Measurements from ENCODE around the gene OR13C9.
"Not testable (repeated sequence)": the region's sequence is repeated elsewhere in the genome, so short reads cannot be mapped to it uniquely, and the experiment has no call there.

OR13C9 gene, protein sequence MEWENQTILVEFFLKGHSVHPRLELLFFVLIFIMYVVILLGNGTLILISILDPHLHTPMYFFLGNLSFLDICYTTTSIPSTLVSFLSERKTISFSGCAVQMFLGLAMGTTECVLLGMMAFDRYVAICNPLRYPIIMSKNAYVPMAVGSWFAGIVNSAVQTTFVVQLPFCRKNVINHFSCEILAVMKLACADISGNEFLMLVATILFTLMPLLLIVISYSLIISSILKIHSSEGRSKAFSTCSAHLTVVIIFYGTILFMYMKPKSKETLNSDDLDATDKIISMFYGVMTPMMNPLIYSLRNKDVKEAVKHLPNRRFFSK

DNA sequence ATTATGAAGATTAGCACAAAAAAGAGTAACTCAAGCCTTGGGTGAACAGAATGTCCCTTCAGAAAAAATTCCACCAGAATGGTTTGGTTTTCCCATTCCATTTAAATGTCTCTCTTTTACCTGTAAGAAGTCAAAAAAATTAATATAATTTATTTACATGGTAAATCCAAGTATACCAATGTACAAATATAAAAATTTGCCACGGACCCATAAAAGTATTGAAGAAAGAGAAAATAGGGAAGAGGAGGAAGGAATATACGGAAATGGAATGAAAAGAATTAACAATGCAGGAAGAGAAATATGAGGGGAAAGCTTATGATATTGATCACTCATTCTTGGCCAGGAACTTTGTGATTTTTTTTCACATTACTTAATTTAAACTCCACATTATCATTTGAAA is at the start of gene OR13C9:
Gene OR13C9 (minus strand): TSS at position 101 of the 400 bp plus-strand sequence. CDS start 0 bp downstream, at position 101.
- DNase-seq: no peak

DNA sequence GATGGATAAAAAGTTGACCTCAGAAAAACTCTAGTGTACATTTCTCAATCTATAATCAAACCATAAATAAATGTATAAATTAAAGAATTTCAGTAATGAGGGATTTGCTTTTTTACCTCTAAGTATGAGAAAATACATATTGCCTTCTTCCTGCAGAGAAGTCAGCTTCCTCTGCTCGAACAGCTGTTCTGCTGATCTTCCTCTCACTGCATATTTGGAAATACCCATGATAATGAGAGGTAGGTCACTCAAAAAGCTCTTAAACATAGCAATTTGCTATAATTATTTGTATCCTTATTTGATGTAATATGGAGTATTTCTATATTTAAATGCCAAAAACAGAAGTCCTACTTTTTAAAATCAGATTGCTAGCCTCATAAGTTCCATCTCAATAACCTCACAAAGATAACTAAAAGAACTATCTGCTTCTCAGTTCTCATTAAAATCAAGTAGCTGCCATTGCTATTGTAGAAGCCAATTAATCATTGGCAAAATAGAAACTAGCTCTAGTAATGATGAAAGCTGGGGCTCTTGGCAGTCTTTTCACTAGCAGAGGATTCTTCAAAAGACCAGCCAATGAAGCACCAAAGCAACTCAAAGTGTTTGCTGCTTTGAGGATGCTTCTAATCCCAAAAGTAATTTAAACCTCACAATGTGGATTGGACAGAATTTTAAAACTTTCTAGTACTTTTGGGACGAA is 40.6 kb upstream of the OR13C9 start:
- no peak for DNase-seq

DNA sequence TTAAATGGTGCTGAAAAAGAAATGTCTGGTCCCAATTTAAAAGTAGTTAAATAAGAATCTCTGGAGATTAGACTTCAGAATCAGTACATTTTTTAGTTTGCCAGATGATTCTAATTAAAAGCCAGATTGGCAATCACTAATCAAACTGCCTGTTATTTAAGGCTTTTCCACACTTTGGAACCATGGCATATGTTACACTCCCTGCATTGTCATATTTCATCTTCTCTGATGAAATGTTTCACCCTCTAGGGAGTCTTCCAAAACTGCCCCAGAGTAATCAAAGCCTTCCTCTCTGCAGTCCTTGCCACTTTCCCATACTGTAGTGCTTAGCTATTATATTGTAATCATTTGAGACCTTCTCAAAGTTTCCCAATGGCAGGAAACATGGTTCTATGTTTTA is 17.5 kb upstream of the OR13C9 start:
- no peak for DNase-seq

DNA sequence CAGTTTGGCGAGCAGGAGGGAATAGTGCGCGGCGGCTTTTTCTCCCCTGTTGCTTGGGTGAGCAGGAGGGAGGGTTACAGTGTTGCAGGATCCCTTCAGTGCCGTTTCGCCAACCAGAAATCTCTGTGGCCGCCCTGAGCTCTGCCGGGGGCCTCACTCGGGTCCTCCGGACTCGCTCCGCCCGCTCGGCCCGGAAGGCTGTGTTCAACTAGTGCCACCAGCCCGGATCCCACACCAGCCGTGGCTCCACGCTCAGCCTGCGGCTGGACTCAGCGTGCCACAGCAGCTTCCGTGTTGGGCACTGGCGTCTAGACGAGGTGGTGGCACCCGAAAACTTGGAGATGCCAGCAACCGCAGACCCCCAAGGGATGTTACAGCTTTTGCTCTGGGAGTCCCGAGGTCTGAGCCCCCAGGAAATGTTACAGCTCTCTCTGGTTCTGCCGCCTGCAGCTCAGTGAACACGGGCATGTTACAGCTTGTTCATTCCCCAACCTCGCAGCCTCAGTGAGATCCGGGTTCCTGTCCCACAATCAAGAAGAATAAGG is 16.0 kb upstream of the OR13C9 start:
- DNase-seq: no peak

DNA sequence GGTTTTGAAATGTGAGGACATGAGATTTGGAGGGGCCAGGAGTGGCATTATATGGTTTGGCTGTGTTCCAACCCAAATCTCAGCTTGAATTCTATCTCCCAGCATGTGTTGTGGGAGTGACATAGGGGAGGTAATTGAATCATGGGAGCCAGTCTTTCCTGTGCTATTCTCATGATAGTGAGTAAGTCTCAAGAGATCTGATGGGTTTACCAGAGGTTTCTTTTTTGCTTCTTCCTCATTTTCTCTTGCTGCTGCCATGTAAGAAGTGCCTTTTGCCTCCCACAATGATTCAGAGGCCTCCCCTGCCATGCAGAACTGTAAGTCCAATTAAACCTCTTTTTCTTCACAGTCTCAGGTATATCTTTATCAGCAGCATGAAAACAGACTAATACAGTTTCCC is 8.0 kb upstream of the OR13C9 start:
- peak; percentile 4 for DNase-seq

DNA sequence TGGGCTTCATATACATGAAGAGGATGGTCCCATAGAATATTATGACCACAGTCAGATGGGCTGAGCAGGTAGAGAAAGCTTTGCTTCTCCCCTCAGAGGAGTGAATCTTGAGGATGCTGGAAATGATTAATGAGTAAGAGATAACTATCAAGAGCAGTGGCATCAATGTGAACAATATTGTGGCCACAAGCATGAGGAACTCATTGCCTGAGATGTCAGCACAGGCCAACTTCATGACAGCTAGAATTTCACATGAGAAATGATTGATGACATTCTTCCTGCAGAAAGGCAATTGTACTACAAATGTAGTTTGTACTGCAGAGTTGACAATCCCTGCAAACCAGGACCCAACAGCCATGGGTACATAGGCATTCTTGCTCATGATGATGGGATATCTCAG is 586 bp downstream of the OR13C9 start:
- no peak for DNase-seq

DNA sequence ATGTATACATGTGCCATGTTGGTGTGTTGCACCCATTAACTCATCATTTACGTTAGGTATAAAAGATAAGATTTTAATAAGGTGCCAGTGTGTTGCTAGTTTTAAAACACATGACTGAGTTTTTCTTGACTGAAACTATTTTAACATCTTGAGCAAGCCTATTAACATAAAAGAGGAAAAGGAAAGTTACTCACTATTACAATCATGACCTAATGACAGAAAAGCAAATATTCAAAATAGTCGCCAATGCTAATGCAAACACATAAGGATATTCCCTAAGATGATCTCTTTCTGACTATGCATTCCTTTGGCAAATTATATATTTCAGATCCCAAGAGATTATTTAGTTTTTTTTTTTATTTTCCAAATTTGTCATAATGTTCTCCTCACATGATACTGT is 6.8 kb downstream of the OR13C9 start:
- DNase-seq: no peak

DNA sequence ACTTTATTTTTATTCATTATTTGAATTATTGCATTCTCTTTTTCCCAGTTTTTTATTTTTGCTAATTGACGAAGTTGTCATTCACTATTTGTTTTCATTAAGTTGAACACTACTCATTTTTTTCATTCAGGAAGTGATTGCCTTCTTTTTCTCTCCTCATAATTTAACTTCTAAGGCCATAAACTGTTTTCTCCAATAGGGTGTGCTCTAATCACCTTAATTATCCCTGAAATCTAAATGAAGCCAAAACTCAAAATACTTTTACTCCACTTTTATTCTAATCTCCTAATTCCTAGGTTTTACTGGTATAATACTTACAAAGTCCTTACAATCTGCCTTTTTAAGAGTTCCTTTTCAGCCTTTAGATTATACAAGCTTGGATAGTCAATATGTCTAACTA is 9.7 kb downstream of the OR13C9 start:
- peak; percentile 53 for DNase-seq

DNA sequence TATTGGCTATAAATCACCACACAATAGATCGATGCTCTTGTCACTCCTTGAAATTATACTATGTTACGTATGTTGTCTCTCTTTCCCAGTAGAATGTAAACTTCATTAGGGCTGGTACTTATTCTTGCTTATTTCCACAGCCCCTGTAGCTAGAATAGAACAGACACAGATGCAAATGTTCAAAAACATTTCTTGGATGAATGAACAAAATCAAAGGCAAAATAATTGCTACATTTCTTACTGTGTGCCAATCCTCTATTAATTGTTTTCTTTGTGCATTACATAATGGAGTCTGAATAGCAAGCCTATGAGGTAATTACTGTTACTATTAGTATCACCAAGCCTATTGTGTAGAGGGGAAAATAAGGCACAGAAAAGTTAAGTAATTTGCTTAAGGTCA is 11.9 kb downstream of the OR13C9 start:
- no peak for DNase-seq

DNA sequence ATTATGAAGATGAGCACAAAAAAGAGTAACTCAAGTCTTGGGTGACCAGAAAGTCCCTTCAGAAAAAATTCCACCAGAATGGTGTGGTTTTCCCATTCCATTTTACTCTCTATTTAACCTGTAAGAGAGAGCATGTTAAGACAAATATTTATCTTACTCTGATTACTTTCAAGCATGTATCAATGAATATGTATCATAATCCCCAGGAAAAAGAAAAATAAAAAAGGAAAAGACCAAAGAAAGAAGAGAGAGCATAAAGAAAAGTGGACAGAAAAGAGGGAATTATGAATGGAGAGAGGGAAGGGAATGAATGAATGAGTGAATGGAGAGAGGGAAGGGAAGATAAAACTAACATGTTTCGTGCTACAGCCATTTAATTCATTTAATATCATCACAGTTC is 12.5 kb downstream of the OR13C9 start, which contains the start of gene OR13C2:
Gene OR13C2 (minus strand): TSS at position 101 of the 400 bp plus-strand sequence. CDS start 0 bp downstream, at position 101.
- DNase-seq: not testable (repeated sequence)

DNA sequence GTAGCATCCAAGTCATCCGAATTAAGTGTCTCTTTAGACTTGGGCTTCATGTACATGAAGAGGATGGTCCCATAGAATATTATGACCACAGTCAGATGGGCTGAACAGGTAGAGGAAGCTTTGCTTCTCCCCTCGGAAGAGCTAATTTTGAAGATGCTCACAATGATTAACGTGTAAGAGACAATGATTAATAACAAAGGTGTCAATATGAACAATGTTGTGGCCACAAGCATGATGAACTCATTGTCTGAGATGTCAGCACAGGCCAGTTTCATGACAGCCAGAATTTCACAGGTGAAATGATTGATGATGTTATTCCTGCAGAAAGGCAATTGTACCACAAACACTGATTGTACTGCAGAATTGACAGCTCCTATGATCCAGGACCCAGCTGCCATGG is 13.2 kb downstream of the OR13C9 start:
- no peak for DNase-seq

DNA sequence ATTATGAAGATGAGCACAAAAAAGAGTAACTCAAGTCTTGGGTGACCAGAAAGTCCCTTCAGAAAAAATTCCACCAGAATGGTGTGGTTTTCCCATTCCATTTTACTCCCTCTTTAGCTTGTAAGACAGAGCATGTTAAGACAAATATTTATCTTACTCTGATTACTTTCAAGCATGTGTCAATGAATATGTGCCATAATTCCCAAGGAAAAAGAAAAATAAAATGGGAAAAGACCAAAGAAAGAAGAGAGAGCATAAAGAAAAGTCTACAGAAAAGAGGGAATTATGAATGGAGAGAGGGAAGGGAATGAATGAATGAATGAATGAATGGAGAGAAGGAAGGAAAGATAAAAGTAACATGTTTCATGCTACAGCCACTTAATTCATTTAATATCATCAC is 18.7 kb downstream of the OR13C9 start, which contains the start of gene OR13C5:
Gene OR13C5 (minus strand): TSS at position 101 of the 400 bp plus-strand sequence. CDS start 0 bp downstream, at position 101.
- DNase-seq: not testable (repeated sequence)

DNA sequence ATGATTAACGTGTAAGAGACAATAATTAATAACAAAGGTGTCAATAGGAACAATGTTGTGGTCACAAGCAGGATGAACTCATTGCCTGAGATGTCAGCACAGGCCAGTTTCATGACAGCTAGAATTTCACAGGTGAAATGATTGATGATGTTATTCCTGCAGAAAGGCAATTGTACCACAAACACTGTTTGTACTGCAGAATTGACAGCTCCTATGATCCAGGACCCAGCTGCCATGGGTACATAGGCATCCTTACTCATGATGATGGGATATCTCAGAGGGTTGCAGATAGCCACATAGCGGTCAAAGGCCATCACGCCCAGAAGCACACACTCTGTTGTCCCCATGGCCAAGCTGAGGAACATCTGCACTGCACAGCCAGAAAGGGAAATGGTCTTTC is 19.3 kb downstream of the OR13C9 start:
- DNase-seq: not testable (repeated sequence)

DNA sequence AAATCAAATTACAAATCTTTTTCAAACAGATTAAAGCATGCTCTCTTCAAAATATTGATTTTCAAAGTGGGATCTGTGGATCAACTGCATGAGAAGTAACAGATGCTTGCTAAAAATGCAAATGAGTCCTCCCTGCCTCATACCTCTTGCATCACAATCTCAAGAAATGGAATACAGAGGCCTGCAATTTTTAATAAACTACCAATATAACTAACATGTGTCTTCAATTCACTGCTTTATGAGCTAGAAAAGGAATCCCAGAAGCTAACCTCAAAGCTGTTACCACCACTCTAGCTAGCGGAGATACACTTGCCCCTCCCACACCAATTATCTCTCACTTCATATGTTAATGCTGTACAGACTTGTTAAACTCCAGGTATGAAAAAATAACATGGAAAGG is 28.4 kb downstream of the OR13C9 start:
- DNase-seq: no peak

DNA sequence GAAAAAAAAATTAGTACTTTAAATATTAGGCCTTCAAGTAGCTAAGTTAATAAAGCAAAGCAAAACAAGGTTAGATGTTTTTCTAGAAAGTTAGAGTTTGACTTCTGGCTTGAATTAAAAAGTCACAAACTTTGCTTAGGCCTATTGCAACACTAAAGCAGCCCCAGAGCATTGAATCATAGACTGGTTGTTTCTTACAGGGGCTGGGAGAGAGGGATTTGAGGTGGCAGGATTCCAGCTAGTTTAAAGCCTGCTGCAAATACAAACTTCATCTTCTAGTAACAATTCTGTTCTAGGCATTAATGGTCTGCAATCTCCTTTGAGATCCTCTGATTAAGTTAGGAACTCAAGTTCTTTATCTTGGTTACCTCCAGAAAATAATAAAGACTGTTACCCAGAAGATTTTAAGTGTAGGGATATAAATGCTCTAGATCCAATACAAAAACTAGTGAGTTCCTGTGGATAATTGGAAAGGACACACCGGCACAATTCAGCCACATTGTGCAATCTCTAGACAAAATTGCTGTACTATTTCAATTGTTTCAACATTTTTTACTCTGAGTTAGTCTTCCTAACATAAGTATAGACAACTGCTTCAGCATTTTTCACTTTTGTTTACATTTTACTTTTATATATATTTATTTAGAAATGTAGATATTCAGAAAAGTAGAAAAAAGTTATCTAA is 31.4 kb downstream of the OR13C9 start:
- DNase-seq: no peak

DNA sequence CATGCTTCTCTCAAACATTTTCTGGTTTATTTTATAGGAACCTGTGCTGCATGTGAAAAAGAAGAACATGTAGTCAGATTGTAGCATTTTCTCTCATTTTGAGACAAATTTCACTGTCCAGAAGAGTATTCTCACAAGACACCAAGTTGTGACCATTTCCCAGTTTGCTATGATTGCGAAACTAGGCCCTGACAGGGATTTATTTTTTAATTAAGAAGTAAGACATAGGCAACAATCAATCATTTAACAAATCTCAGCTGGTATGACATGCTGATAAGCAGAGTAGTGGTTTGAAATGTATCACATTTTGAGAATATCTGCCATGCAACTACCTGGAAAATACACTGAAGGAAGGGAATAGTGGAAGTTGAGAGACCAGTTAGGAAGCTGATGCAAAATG is 37.4 kb downstream of the OR13C9 start:
- DNase-seq: no peak

DNA sequence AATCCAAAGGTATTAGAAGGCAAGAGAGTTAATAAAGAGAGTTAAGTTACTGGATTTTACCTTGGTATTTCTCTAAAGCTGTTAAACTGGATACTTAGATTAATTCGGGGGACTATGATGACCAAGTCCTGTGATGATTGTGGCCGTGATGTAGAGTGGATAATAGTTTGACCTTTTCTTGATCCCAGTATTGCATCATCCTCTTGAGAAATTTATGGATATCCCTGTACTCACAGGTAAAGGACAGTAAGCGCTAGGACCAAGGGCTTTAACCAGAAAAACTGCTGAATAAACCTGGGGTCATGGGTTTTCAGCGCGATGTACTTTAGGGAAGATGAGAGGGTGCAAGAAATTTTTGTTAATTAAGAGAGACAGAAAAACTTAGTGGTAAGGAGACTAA is 40.7 kb downstream of the OR13C9 start:
- DNase-seq: no peak

DNA sequence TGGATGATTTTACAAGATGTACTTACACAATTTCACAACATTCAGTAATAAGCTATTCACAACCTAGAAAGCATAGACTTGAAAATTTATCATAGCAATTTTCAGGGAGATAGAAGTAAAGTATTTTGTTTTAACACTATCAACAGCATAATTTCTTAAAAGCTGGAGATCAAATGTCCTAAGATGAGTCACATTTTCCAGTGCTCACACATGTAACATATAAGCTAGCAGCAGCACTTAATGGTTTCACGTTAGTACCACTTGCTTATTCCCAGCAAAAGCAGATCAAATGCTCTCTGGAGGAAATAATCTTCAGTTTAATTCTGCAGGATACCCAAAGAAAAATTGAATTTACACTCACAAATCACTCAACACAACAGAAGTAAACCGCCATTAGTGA is 42.5 kb downstream of the OR13C9 start:
- no peak for DNase-seq

DNA sequence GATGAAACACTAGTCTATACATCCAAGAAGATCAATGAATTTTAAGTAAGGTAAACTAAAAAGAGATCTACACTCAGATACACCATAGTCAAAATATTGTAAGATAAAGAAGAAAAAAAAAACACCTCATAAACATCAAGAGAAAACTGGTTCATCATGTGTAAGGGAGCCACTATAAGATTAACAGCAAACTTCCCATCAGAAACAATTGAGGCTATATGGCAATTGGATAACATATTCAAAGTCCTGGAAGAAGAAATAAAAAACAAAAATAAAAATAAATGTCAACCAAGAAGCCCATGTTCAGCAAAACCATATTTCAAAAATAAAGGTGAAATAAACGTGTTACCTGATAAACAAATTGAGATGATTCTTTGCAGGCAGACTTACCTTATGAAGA is 45.4 kb downstream of the OR13C9 start:
- no peak for DNase-seq

DNA sequence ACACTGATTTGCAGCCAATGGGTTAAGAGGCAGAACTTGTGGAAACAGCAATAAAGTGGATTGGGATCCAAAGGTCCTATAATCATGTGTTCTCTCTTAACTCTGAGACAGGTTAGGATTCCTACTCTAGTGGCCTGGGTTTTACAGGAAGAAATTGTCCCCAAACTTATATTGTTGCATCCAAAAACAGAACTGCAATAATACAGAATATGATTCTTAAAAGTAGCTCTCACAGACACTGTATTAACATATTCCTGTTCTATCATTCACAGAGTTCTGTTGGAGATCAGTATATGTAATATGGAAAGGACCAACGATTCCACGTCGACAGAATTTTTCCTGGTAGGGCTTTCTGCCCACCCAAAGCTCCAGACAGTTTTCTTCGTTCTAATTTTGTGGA is 49.1 kb downstream of the OR13C9 start, which contains the start of gene OR13C8:
Gene OR13C8 (plus strand): TSS at position 301 of the 400 bp plus-strand sequence. CDS start 0 bp downstream, at position 301.
- no peak for DNase-seq
